Measurements from ENCODE around the gene SH2D7. TPM values are rescaled to one million over a fixed set of nuclear protein-coding genes. Genes with fewer than 3 reads are reported as not detected.
A peak's percentile ranks its signal among the peaks of the same experiment; 100 is the strongest.

Gene SH2D7
- total and polyA plus RNA-seq, 2 donors (not counting 3 experiments of a cell fraction or from before 2014, with no cell fraction given), result not detected

DNA sequence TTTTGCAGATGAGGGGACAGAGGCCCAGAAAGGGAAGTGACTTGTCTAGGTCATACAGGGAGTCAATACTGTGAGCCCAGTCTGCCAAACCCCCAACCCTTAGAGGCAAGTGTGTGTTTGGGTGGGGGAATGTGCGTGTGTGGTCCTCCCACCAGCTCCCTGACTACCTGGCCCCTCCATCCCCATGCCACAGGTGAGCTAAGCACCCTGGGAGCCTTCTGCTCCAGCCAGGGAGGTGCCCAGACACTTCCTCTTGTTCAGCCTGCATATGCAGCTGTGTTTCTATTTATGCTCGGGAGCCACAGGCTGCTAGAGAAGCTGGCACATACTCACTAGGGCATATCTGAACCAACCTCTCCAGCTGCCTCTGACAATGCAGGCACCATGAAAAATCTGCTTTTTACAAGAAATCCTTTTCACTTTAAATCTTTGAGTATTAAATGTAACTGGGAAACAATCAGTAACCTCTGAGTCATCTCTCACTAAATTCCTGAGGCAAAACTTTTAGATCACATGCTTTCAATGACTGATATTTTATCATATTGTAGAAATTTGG lies 35.6 kb upstream of the SH2D7 start:
- peaks cover 47% of the 10 kb centered on the region for H3K4me1 ChIP-seq (ENCODE audit: control insufficient read depth, extremely low read depth, insufficient read depth, low read length)
- intact Hi-C loops (cut with micrococcal nuclease) (loop anchor here (1.0 kb wide), 1 partner anchor 21 kb away; no protein-coding TSS in a partner anchor), dilution Hi-C loops (cut with MboI; ENCODE audit: extremely low pct_ligation_motif_present, low sequenced_read_pairs) (no loop called here)
- CTCF ChIA-PET, result interaction anchor here (1.0 to 2.3 kb wide), 8 partner anchors 9 to 61 kb away, joined by 3 to 11 read pairs (median 4); no protein-coding TSS in a partner anchor
- H2AFZ ChIP-seq (ENCODE audit: low read depth, low read length), result no peak overlapping the region
- TF ChIP-seq, protein P1, sequence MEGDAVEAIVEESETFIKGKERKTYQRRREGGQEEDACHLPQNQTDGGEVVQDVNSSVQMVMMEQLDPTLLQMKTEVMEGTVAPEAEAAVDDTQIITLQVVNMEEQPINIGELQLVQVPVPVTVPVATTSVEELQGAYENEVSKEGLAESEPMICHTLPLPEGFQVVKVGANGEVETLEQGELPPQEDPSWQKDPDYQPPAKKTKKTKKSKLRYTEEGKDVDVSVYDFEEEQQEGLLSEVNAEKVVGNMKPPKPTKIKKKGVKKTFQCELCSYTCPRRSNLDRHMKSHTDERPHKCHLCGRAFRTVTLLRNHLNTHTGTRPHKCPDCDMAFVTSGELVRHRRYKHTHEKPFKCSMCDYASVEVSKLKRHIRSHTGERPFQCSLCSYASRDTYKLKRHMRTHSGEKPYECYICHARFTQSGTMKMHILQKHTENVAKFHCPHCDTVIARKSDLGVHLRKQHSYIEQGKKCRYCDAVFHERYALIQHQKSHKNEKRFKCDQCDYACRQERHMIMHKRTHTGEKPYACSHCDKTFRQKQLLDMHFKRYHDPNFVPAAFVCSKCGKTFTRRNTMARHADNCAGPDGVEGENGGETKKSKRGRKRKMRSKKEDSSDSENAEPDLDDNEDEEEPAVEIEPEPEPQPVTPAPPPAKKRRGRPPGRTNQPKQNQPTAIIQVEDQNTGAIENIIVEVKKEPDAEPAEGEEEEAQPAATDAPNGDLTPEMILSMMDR (IDR thresholded peaks at IDR 0.05; ENCODE audit: extremely low read depth in 1 of 2, insufficient read depth in 1 of 2, low read depth in 1 of 2, low read length in 2 of 2), result no peak
- TF ChIP-seq POLR2AphosphoS5 (IDR thresholded peaks at IDR 0.05; ENCODE audit: insufficient read depth, low read depth, low read length) (no peak), JUN (IDR thresholded peaks at IDR 0.05; ENCODE audit: borderline replicate concordance, insufficient read depth, insufficient read length, low read depth) (peak; percentile 36), MYC (IDR thresholded peaks at IDR 0.05; ENCODE audit: low read depth, low read length) (no peak), EZH2 (IDR thresholded peaks at IDR 0.05; ENCODE audit: borderline replicate concordance, low read depth, low read length, severe bottlenecking) (no peak), POLR2A (IDR thresholded peaks at IDR 0.05; ENCODE audit: low read depth, low read length) (no peak), FOS (IDR thresholded peaks at IDR 0.05; ENCODE audit: borderline replicate concordance, insufficient read depth, low read length) (peak; percentile 51)
- TF ChIP-seq, protein P2, sequence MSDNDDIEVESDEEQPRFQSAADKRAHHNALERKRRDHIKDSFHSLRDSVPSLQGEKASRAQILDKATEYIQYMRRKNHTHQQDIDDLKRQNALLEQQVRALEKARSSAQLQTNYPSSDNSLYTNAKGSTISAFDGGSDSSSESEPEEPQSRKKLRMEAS (IDR thresholded peaks at IDR 0.05; ENCODE audit: insufficient read depth, insufficient read length), result no peak
- no peaks in the 10 kb centered on the region for H3K9me1 ChIP-seq (replicated peaks; ENCODE audit: control insufficient read depth, extremely low read depth, insufficient read depth, low read length)
- FAIRE-seq, result peak; percentile 71
- H3K27me3 ChIP-seq (ENCODE audit: control insufficient read depth in 2 of 2, insufficient read depth in 2 of 2, low read length in 2 of 2), result no peaks in the 10 kb centered on the region
- DNase-seq (ENCODE audit: low read depth, low spot score), result peak; percentile 61
- no peak overlapping the region for H3K4me3 ChIP-seq (replicated peaks in 1 of 3; ENCODE audit: insufficient read depth in 1 of 3, low read depth in 1 of 3, low read length in 3 of 3)
- POLR2A ChIA-PET, result no interaction called here
- no peaks in the 10 kb centered on the region for H3K36me3 ChIP-seq (ENCODE audit: control insufficient read depth in 2 of 2, extremely low read depth in 1 of 2, insufficient read depth in 2 of 2, low read length in 2 of 2)
- H3K79me2 ChIP-seq (ENCODE audit: control insufficient read depth, insufficient read depth, low read length), result peaks cover 55% of the 10 kb centered on the region
- peak overlapping the region; percentile 18 for H3K4me2 ChIP-seq (ENCODE audit: insufficient read depth, low read length)
- peak overlapping the region; percentile 74 for H3K27ac ChIP-seq (ENCODE audit: insufficient read depth, low read depth, low read length)
- no peaks in the 10 kb centered on the region for H3K9me3 ChIP-seq (replicated peaks; ENCODE audit: control insufficient read depth, insufficient read depth, low read length)
- no TSS peak for BruUV-seq (replicated peaks)
- peak overlapping the region; percentile 52 for H3K9ac ChIP-seq (replicated peaks; ENCODE audit: extremely low read depth, insufficient read depth, low read length)
- H4K20me1 ChIP-seq (replicated peaks; ENCODE audit: control insufficient read depth, extremely low read depth, insufficient read depth, low read length), result no peaks in the 10 kb centered on the region
